PC-3 (cell line): ENCODE measurements around the gene ZNF621.

Experiments used
- EZH2 ChIP-seq: fragments of 300-600 bp; sonication (generic); IDR thresholded peaks from one replicate; pipeline ENCODE4 v1.6.1; 2017; ENCODE audit warnings: antibody characterized with exemption, mild to moderate bottlenecking, low read length; ENCODE audit not compliant: unreplicated experiment
- TF ChIP-seq, protein P1 (sequence below): fragments of 300-600 bp; sonication (generic); conservative IDR thresholded peaks from 2 replicates; pipeline ENCODE4 v1.5.1; 2017; ENCODE audit warnings: antibody characterized with exemption, low read depth, mild to moderate bottlenecking, low read length

- TF ChIP-seq EZH2 = no peak
- TF ChIP-seq, protein P1, sequence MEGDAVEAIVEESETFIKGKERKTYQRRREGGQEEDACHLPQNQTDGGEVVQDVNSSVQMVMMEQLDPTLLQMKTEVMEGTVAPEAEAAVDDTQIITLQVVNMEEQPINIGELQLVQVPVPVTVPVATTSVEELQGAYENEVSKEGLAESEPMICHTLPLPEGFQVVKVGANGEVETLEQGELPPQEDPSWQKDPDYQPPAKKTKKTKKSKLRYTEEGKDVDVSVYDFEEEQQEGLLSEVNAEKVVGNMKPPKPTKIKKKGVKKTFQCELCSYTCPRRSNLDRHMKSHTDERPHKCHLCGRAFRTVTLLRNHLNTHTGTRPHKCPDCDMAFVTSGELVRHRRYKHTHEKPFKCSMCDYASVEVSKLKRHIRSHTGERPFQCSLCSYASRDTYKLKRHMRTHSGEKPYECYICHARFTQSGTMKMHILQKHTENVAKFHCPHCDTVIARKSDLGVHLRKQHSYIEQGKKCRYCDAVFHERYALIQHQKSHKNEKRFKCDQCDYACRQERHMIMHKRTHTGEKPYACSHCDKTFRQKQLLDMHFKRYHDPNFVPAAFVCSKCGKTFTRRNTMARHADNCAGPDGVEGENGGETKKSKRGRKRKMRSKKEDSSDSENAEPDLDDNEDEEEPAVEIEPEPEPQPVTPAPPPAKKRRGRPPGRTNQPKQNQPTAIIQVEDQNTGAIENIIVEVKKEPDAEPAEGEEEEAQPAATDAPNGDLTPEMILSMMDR = no peak
These were observed 60.7 kb downstream of the ZNF621 start for GRCh38 chr3:40585381-40586016.
